ENCODE results near the gene PRKAG2. TPM values are rescaled to one million over a fixed set of nuclear protein-coding genes. Genes with fewer than 3 reads are reported as not detected.

The PRKAG2 gene
- total and polyA plus RNA-seq, 2 of the 8 experiments (the other 6 are each of a cell fraction or from before 2014, with no cell fraction given): 7.5 to 18.1 TPM

- Histone ChIP-seq H3K23me2 (ENCODE audit: low read depth, low read length) (no peaks in the 10 kb centered on the region), H4K5ac (ENCODE audit: insufficient read length, low read depth, low read length) (no peak overlapping the region), H2BK5ac (ENCODE audit: low read depth, low read length) (no peak overlapping the region), H3K4me3 (ENCODE audit: extremely low read depth in 1 of 4, insufficient read depth in 2 of 4, low read depth in 3 of 4, low read length in 4 of 4) (no peak overlapping the region), H3K56ac (replicated peaks; ENCODE audit: insufficient read length, low read depth, low read length) (no peak overlapping the region), H3K4me1 (replicated peaks in 1 of 4; ENCODE audit: control insufficient read depth in 3 of 4, insufficient read depth in 4 of 4, low read length in 3 of 4) (no peaks in the 10 kb centered on the region; a peak in 3 of 7 replicates), H3K14ac (ENCODE audit: insufficient read length) (no peak overlapping the region), H3K79me1 (ENCODE audit: low read depth, low read length) (no peaks in the 10 kb centered on the region), H3K36me3 (ENCODE audit: control insufficient read depth in 2 of 4, insufficient read depth in 4 of 4, low read length in 3 of 4) (no peaks in the 10 kb centered on the region), H2BK15ac (ENCODE audit: low read length) (no peak overlapping the region), H3K4ac (replicated peaks; ENCODE audit: insufficient read length, low read depth, low read length) (no peak overlapping the region), H3K18ac (ENCODE audit: extremely low read depth, low read length) (no peak overlapping the region), H3K23ac (ENCODE audit: insufficient read length) (no peak overlapping the region), H3K27me3 (replicated peaks in 1 of 4; ENCODE audit: control insufficient read depth in 3 of 4, extremely low read depth in 1 of 4, insufficient read depth in 3 of 4, low read length in 3 of 4) (no peaks in the 10 kb centered on the region), H3K4me2 (ENCODE audit: insufficient read depth in 1 of 2, low read depth in 2 of 2, low read length in 2 of 2) (no peak overlapping the region), H4K91ac (replicated peaks; ENCODE audit: insufficient read length, low read length) (no peak overlapping the region), H2BK20ac (ENCODE audit: low read length) (no peak overlapping the region), H2AFZ (ENCODE audit: low read length) (no peak overlapping the region), H3K9ac (replicated peaks in 1 of 4; ENCODE audit: extremely low read depth in 1 of 4, low read depth in 3 of 4, low read length in 3 of 4) (no peak overlapping the region), H3K27ac (ENCODE audit: low read depth, low read length) (no peak overlapping the region), H4K20me1 (replicated peaks in 1 of 2; ENCODE audit: control insufficient read depth in 1 of 2, insufficient read depth in 2 of 2, low read length in 2 of 2) (no peaks in the 10 kb centered on the region), H3K9me3 (ENCODE audit: insufficient read depth in 2 of 2, low read depth in 1 of 2, low read length in 1 of 2) (no peaks in the 10 kb centered on the region), H2AK5ac (ENCODE audit: low read depth, low read length) (no peak overlapping the region), H3K79me2 (ENCODE audit: control insufficient read depth in 1 of 2, insufficient read depth in 2 of 2, low read length in 2 of 2) (no peaks in the 10 kb centered on the region), H2BK12ac (ENCODE audit: low read depth, low read length) (no peak overlapping the region), H4K8ac (ENCODE audit: extremely low read depth, insufficient read depth, low read length) (no peak overlapping the region), H2BK120ac (replicated peaks; ENCODE audit: low read depth, low read length) (no peak overlapping the region)
- ChIA-PET CTCF (ENCODE audit: partially characterized antibody) (interaction anchor here (1.1 to 1.7 kb wide), 3 partner anchors 12 to 185 kb away, joined by 3 to 4 read pairs (median 3); no protein-coding TSS in a partner anchor), POLR2A (ENCODE audit: partially characterized antibody) (interaction anchor here (0.6 kb wide), 1 partner anchor 95 kb away, joined by 3 read pairs; no protein-coding TSS in a partner anchor)
- DNase-seq (ENCODE audit: low read depth in 1 of 2, low spot score in 2 of 2) (no peak), FAIRE-seq (no peak)
- 82% methylated on average over 3 of the region's 3 CpGs; no CpG with 5 or more reads in 1 of the 2 experiments for WGBS, 2 experiments (ENCODE audit: extremely low coverage in 1 of 2, insufficient coverage in 1 of 2, insufficient read length in 1 of 2, insufficient replicate concordance in 2 of 2, low coverage in 1 of 2, low lambda C conversion rate in 2 of 2, missing lambda C conversion rate in 1 of 2)
- TF ChIP-seq ZNF274 (IDR thresholded peaks at IDR 0.05; ENCODE audit: borderline replicate concordance, extremely low read depth, low read length) (no peak), KDM4A (IDR thresholded peaks at IDR 0.05; ENCODE audit: low read depth, low read length, severe bottlenecking) (no peak), RBBP5 (IDR thresholded peaks at IDR 0.05; ENCODE audit: borderline replicate concordance, low read depth, low read length) (no peak), NRF1 (IDR thresholded peaks at IDR 0.05; ENCODE audit: low read depth, low read length) (no peak), SRF (IDR thresholded peaks at IDR 0.05; ENCODE audit: low read depth, low read length) (no peak), FOSL1 (IDR thresholded peaks at IDR 0.05; ENCODE audit: insufficient read depth, low read depth, low read length) (no peak), MAFK (IDR thresholded peaks at IDR 0.05; ENCODE audit: low read depth, low read length) (no peak), HDAC6 (IDR thresholded peaks at IDR 0.05; ENCODE audit: low read depth, low read length) (no peak), CHD2 (IDR thresholded peaks at IDR 0.05; ENCODE audit: low read length) (no peak), TCF12 (IDR thresholded peaks at IDR 0.05; ENCODE audit: low read depth, low read length) (no peak)
- TF ChIP-seq, protein P1, sequence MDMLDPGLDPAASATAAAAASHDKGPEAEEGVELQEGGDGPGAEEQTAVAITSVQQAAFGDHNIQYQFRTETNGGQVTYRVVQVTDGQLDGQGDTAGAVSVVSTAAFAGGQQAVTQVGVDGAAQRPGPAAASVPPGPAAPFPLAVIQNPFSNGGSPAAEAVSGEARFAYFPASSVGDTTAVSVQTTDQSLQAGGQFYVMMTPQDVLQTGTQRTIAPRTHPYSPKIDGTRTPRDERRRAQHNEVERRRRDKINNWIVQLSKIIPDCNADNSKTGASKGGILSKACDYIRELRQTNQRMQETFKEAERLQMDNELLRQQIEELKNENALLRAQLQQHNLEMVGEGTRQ (IDR thresholded peaks at IDR 0.05; ENCODE audit: low read length): no peak
These were observed 326.1 kb downstream of the PRKAG2 start for GRCh38 chr7:151550656-151551286.

Measured in H1 (cell line).